ACC112 (cell line): ENCODE results near the gene PIGC.

ENCODE experiments used
- H2AFZ ChIP-seq: fragments of 200-600 bp; sonication (generic); one replicate; pipeline ENCODE4 v1.6.0; 2017; ENCODE audit warnings: antibody characterized with exemption, low read length; ENCODE audit not compliant: unreplicated experiment
- H3K27ac ChIP-seq: fragments of 200-600 bp; sonication (generic); 2 replicates; pipeline ENCODE4 v1.5.1; 2014; ENCODE audit warnings: low read depth, mild to moderate bottlenecking, antibody characterized with exemption, low read length, moderate library complexity
- H3K27me3 ChIP-seq: fragments of 200-600 bp; sonication (generic); 2 replicates; pipeline ENCODE4 v1.6.1; 2014; ENCODE audit warnings: mild to moderate bottlenecking, antibody characterized with exemption, low read length, moderate library complexity, mixed read lengths; ENCODE audit not compliant: insufficient read depth
- H3K36me3 ChIP-seq: fragments of 200-600 bp; sonication (generic); 2 replicates; pipeline ENCODE4 v1.6.1; 2016; ENCODE audit warnings: mild to moderate bottlenecking, antibody characterized with exemption, low read length, moderate library complexity, mixed read lengths; ENCODE audit not compliant: insufficient read depth
- H3K4me1 ChIP-seq: fragments of 200-600 bp; sonication (generic); one replicate; pipeline ENCODE4 v1.6.1; 2016; ENCODE audit warnings: low read length, mixed read lengths; ENCODE audit not compliant: insufficient read depth, unreplicated experiment, control insufficient read depth
- H3K4me3 ChIP-seq: fragments of 200-600 bp; sonication (generic); 2 replicates; pipeline ENCODE4 v1.5.1; 2014; ENCODE audit warnings: mild to moderate bottlenecking, low read depth, low read length
- H3K79me2 ChIP-seq: fragments of 200-600 bp; sonication (generic); one replicate; pipeline ENCODE4 v1.6.0; 2016; ENCODE audit warnings: low read length; ENCODE audit not compliant: control insufficient read depth, unreplicated experiment, insufficient read depth

PIGC gene

DNA sequence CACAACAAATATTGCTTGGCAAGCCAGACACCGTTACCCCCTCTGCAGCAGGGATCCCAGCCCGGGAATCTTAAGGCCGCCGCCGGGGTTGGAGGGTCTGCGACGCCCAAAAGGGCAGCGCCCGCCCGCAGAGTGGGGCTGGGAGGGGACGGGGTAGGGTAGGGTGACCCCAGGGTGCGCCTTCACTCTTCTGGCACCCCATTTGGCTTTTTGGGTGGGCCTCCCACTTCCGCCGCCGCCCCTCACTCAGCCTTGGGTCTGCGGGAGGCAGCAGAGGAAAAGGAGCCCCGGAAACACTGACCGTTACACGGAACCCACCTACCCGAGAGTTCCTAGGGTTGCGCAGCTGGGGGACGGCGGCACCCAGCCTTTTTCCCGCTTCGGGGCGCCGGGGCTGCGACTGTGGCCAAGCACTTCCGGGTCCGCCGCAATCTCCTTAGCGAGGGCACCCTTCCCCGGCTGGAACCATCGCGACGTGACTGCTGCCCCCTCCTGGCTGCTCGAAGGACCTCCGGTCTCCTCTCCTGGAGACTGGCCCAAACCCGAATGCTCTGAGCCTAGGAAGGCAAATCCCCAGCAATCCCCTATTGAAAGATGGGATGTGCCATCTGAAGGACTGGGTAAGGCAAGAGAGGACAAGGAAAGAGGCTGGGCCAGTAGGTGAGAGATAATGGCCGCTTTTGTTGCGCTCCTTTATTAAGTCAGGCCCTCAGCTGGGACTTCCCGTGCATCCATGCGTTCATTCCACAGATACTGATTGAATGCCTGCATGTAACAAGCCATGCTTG lies at the start of gene PIGC:
PIGC (minus strand) TSS at position 404 of the 788 bp plus-strand sequence. CDS start 1,447 bp downstream, outside the sequence.
- peaks cover 18% of the 10 kb centered on the region for H3K79me2 ChIP-seq
- peak within 1 kb of the TSS; percentile 81 for H3K4me3 ChIP-seq
- H3K36me3 ChIP-seq, result 0 out of 2 replicates have a peak, but pooled peaks cover 9% of the 10 kb centered on the region
- H3K4me1 ChIP-seq, result peaks cover 11% of the 10 kb centered on the region
- no peaks in the 10 kb centered on the region for H3K27me3 ChIP-seq
- H3K27ac ChIP-seq, result no peak within 1 kb of the TSS
- H2AFZ ChIP-seq, result peak within 1 kb of the TSS; percentile 64

- Histone ChIP-seq H3K36me3 (no peaks in the 10 kb centered on the region), H3K27ac (no peak overlapping the region), H3K79me2 (no peaks in the 10 kb centered on the region), H3K27me3 (peaks cover 47% of the 10 kb centered on the region), H2AFZ (no peak overlapping the region), H3K4me1 (no peaks in the 10 kb centered on the region), H3K4me3 (no peak overlapping the region)
Measured at GRCh38 chr1:172492421-172492820, 48.6 kb upstream of the PIGC start.

GRCh38 chr1:172489847-172490246 lies 46.0 kb upstream of the PIGC start:
- Histone ChIP-seq H3K27ac (no peak overlapping the region), H2AFZ (no peak overlapping the region), H3K4me3 (no peak overlapping the region), H3K36me3 (no peaks in the 10 kb centered on the region), H3K79me2 (no peaks in the 10 kb centered on the region), H3K4me1 (no peaks in the 10 kb centered on the region), H3K27me3 (peaks cover 71% of the 10 kb centered on the region)

DNA sequence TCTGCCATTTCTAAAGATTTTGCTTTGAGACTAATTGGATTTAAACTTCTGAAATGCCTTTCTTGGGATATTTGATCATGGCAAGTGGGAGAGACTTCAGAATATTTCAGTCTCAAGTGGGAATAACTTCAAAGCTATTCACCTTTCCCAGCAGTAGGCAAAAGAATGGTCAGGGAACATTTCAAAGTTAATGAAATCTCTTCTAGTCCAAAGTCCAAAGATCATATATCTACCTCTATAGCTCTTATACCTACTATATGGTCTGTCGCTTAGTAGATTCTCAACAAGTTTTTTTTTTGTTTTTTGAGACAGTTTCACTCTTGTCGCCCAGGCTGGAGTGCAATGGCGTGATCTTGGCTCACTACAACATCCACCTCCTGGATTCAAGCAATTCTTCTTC lies 44.5 kb upstream of the PIGC start:
- peaks cover 85% of the 10 kb centered on the region for H3K27me3 ChIP-seq

DNA sequence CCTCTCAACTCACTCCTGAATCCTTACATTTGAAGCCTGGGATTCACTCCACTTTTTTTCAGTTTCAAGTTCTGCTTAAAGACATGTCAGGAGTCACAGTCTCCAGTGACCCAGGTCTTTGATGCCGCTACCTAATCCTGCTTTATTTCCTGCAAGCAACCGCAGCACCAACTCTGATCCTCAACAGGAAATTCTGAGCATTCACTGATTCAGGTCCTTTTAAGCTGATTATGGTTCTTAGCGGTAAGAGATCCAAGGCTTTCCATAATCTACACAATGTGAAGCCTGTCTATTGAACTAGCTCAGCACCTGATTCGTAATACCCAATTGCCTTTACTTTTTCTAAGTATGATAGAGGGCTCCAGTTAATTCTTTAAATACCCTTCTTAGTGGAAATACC lies 43.7 kb upstream of the PIGC start:
- Histone ChIP-seq H3K27me3 (peaks cover 93% of the 10 kb centered on the region), H2AFZ (no peak overlapping the region), H3K36me3 (no peaks in the 10 kb centered on the region), H3K4me3 (no peak overlapping the region), H3K4me1 (no peaks in the 10 kb centered on the region), H3K79me2 (no peaks in the 10 kb centered on the region), H3K27ac (no peak overlapping the region)

More for the DNA sequence above, 44.5 kb upstream of the PIGC start:
- H3K4me1 ChIP-seq, result no peaks in the 10 kb centered on the region
- H3K79me2 ChIP-seq, result no peaks in the 10 kb centered on the region
- H3K27ac ChIP-seq, result no peak overlapping the region
- H3K4me3 ChIP-seq, result no peak overlapping the region
- no peaks in the 10 kb centered on the region for H3K36me3 ChIP-seq
- no peak overlapping the region for H2AFZ ChIP-seq

DNA sequence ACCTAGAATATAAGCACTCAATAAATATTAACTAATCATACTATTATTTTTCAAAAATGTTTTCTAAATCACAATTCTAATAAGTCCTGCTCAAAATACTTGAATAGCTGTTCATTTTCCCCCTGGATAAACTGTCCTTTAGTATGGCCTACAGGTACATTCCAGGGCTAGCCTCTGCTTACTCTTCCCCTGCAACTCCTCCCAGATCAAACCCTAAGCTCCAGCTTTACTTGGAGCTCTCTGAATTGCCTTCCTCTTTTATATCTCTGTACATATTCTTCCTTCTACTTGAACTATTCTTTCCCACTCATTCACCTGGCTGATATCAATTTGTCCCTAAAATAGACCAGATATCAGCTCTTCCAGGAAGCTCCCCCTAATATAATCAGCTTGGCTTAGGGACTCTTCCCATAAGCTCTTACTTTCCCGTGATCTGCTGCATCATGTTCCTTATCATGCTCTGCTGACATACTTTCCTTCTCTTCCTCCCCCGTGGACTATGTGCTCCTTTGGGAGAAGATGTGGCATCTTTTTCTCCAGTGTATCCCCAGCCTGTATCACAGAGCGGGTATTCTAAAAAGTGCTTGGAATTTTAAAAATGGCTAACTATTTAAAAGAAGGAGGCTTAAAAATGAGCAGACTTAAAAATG lies 43.1 kb upstream of the PIGC start:
- Histone ChIP-seq H3K27ac (no peak overlapping the region), H3K4me1 (no peaks in the 10 kb centered on the region), H3K4me3 (no peak overlapping the region), H3K27me3 (peaks cover 95% of the 10 kb centered on the region), H3K36me3 (no peaks in the 10 kb centered on the region), H2AFZ (no peak overlapping the region), H3K79me2 (no peaks in the 10 kb centered on the region)

GRCh38 chr1:172485626-172486025 lies 41.8 kb upstream of the PIGC start:
- no peak overlapping the region for H2AFZ ChIP-seq
- H3K27ac ChIP-seq, result no peak overlapping the region
- H3K4me1 ChIP-seq, result no peaks in the 10 kb centered on the region
- no peak overlapping the region for H3K4me3 ChIP-seq
- H3K27me3 ChIP-seq, result peaks cover 95% of the 10 kb centered on the region
- no peaks in the 10 kb centered on the region for H3K79me2 ChIP-seq
- H3K36me3 ChIP-seq, result no peaks in the 10 kb centered on the region

GRCh38 chr1:172484252-172484651 lies 40.4 kb upstream of the PIGC start:
- Histone ChIP-seq H3K27me3 (peaks cover 88% of the 10 kb centered on the region), H3K36me3 (no peaks in the 10 kb centered on the region), H2AFZ (no peak overlapping the region), H3K27ac (no peak overlapping the region), H3K4me3 (no peak overlapping the region), H3K4me1 (no peaks in the 10 kb centered on the region), H3K79me2 (no peaks in the 10 kb centered on the region)

DNA sequence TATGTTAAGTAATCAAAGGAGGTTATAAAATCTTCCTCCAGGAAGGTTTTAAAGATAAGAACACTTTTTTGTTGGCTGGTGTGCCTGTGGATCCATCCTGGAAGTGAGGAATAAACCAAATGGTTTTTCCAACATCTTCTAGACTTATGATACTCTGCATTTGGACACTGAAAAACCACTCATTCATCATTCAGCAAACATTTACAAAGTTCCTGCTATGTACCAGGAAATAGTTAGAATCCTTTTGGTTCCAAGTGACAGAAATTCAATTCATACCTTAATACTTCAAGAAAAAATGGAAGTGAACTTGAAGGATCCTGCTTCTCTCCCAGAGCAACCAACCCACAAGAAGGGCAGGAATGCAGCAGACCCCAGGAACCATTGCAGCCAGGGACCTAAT lies 39.6 kb upstream of the PIGC start:
- Histone ChIP-seq H3K4me3 (no peak overlapping the region), H3K4me1 (no peaks in the 10 kb centered on the region), H3K79me2 (no peaks in the 10 kb centered on the region), H2AFZ (no peak overlapping the region), H3K27me3 (peaks cover 81% of the 10 kb centered on the region), H3K36me3 (no peaks in the 10 kb centered on the region), H3K27ac (no peak overlapping the region)

DNA sequence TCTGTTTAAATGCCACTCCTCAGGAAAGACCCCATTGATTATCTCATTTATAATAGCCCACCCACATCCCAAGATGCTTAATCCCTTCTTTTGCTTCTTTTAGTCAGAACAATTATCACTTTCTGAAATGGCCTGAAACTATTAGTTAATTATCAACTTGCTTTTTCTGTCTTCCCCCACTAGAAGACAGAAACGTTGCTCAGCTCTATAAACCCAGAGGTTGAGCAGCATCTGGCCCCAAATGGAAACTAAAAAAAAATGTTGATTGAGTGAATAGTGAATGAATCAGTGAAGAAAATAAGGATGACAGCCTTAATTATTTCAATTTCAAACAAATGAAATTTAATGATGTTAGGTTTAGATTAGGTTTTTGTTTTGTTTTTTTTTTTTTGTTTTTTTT lies 38.2 kb upstream of the PIGC start:
- no peak overlapping the region for H3K27ac ChIP-seq
- H3K4me3 ChIP-seq, result no peak overlapping the region
- H2AFZ ChIP-seq, result no peak overlapping the region
- no peaks in the 10 kb centered on the region for H3K79me2 ChIP-seq
- H3K4me1 ChIP-seq, result no peaks in the 10 kb centered on the region
- H3K36me3 ChIP-seq, result no peaks in the 10 kb centered on the region
- peaks cover 67% of the 10 kb centered on the region for H3K27me3 ChIP-seq

GRCh38 chr1:172480431-172480830 lies 36.6 kb upstream of the PIGC start:
- no peaks in the 10 kb centered on the region for H3K36me3 ChIP-seq
- no peaks in the 10 kb centered on the region for H3K4me1 ChIP-seq
- H2AFZ ChIP-seq, result no peak overlapping the region
- no peaks in the 10 kb centered on the region for H3K79me2 ChIP-seq
- H3K27ac ChIP-seq, result no peak overlapping the region
- H3K4me3 ChIP-seq, result no peak overlapping the region
- peaks cover 51% of the 10 kb centered on the region for H3K27me3 ChIP-seq
